ENCODE data around the gene ASB2.

The ASB2 gene

GRCh38 chr14:93951635-93952540, 24.5 kb downstream of the ASB2 start:
- H4K20me1 ChIP-seq (ENCODE audit: insufficient read depth, low read length) = no peaks in the 10 kb centered on the region
- TF ChIP-seq, protein P1, sequence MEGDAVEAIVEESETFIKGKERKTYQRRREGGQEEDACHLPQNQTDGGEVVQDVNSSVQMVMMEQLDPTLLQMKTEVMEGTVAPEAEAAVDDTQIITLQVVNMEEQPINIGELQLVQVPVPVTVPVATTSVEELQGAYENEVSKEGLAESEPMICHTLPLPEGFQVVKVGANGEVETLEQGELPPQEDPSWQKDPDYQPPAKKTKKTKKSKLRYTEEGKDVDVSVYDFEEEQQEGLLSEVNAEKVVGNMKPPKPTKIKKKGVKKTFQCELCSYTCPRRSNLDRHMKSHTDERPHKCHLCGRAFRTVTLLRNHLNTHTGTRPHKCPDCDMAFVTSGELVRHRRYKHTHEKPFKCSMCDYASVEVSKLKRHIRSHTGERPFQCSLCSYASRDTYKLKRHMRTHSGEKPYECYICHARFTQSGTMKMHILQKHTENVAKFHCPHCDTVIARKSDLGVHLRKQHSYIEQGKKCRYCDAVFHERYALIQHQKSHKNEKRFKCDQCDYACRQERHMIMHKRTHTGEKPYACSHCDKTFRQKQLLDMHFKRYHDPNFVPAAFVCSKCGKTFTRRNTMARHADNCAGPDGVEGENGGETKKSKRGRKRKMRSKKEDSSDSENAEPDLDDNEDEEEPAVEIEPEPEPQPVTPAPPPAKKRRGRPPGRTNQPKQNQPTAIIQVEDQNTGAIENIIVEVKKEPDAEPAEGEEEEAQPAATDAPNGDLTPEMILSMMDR (IDR thresholded peaks at IDR 0.05; ENCODE audit: low read depth, low read length) = no peak
- TF ChIP-seq EZH2phosphoT487 (IDR thresholded peaks at IDR 0.05; ENCODE audit: low read depth) = no peak
- H3K27me3 ChIP-seq (ENCODE audit: low read depth, low read length) = peaks cover under 1% of the 10 kb centered on the region; the same call in 1 of the 2 replicates
- no peaks in the 10 kb centered on the region for H3K9me3 ChIP-seq (ENCODE audit: insufficient read depth, low read length)
- H2AFZ ChIP-seq (ENCODE audit: low read depth, low read length) = no peak overlapping the region
- H3K4me3 ChIP-seq (ENCODE audit: low read length) = no peak overlapping the region
- no peaks in the 10 kb centered on the region for H3K79me2 ChIP-seq (ENCODE audit: low read length)
- H3K9ac ChIP-seq (ENCODE audit: low read length) = no peak overlapping the region
- no peak overlapping the region for H3K27ac ChIP-seq (ENCODE audit: low read length)
- no peaks in the 10 kb centered on the region for H3K36me3 ChIP-seq (replicated peaks; ENCODE audit: low read depth, low read length)
- H3K4me1 ChIP-seq (ENCODE audit: low read length) = peaks cover 55% of the 10 kb centered on the region
- H3K4me2 ChIP-seq (ENCODE audit: low read length) = no peak overlapping the region

- peaks cover 53% of the 10 kb centered on the region for H3K4me1 ChIP-seq (ENCODE audit: low read length)
- peaks cover 8% of the 10 kb centered on the region; the same call in 1 of the 2 replicates for H3K27me3 ChIP-seq (ENCODE audit: low read depth, low read length)
- no peaks in the 10 kb centered on the region for H3K36me3 ChIP-seq (replicated peaks; ENCODE audit: low read depth, low read length)
- TF ChIP-seq, protein P1 (IDR thresholded peaks at IDR 0.05; ENCODE audit: low read depth, low read length) = no peak
- no peak for TF ChIP-seq EZH2phosphoT487 (IDR thresholded peaks at IDR 0.05; ENCODE audit: low read depth)
- no peaks in the 10 kb centered on the region for H4K20me1 ChIP-seq (ENCODE audit: insufficient read depth, low read length)
- no peak overlapping the region for H3K4me3 ChIP-seq (ENCODE audit: low read length)
- H3K9ac ChIP-seq (ENCODE audit: low read length) = no peak overlapping the region
- no peak overlapping the region for H3K4me2 ChIP-seq (ENCODE audit: low read length)
- H3K79me2 ChIP-seq (ENCODE audit: low read length) = no peaks in the 10 kb centered on the region
- no peak overlapping the region for H2AFZ ChIP-seq (ENCODE audit: low read depth, low read length)
- no peaks in the 10 kb centered on the region for H3K9me3 ChIP-seq (ENCODE audit: insufficient read depth, low read length)
- no peak overlapping the region for H3K27ac ChIP-seq (ENCODE audit: low read length)
Observed at GRCh38 chr14:93950948-93951634, 25.3 kb downstream of the ASB2 start.

GRCh38 chr14:93949511-93950075, 26.8 kb downstream of the ASB2 start:
- Histone ChIP-seq H3K4me2 (ENCODE audit: low read length) (no peak overlapping the region), H3K4me3 (ENCODE audit: low read length) (no peak overlapping the region), H3K79me2 (ENCODE audit: low read length) (no peaks in the 10 kb centered on the region), H4K20me1 (ENCODE audit: insufficient read depth, low read length) (no peaks in the 10 kb centered on the region), H3K9ac (ENCODE audit: low read length) (no peak overlapping the region), H2AFZ (ENCODE audit: low read depth, low read length) (no peak overlapping the region), H3K4me1 (ENCODE audit: low read length) (peaks cover 40% of the 10 kb centered on the region), H3K9me3 (ENCODE audit: insufficient read depth, low read length) (no peaks in the 10 kb centered on the region), H3K36me3 (replicated peaks; ENCODE audit: low read depth, low read length) (no peaks in the 10 kb centered on the region), H3K27ac (ENCODE audit: low read length) (no peak overlapping the region), H3K27me3 (ENCODE audit: low read depth, low read length) (peaks cover 17% of the 10 kb centered on the region)
- TF ChIP-seq EZH2phosphoT487 (IDR thresholded peaks at IDR 0.05; ENCODE audit: low read depth) = no peak
- TF ChIP-seq, protein P1 (IDR thresholded peaks at IDR 0.05; ENCODE audit: low read depth, low read length) = no peak

GRCh38 chr14:93947282-93947681, 29.1 kb downstream of the ASB2 start:
- H3K4me1 ChIP-seq (ENCODE audit: low read length) = peaks cover 22% of the 10 kb centered on the region
- H3K27me3 ChIP-seq (ENCODE audit: low read depth, low read length) = peaks cover 17% of the 10 kb centered on the region
- H3K9ac ChIP-seq (ENCODE audit: low read length) = no peak overlapping the region
- H3K79me2 ChIP-seq (ENCODE audit: low read length) = no peaks in the 10 kb centered on the region
- TF ChIP-seq EZH2phosphoT487 (IDR thresholded peaks at IDR 0.05; ENCODE audit: low read depth) = no peak
- TF ChIP-seq, protein P1 (IDR thresholded peaks at IDR 0.05; ENCODE audit: low read depth, low read length) = no peak
- no peak overlapping the region for H3K27ac ChIP-seq (ENCODE audit: low read length)
- no peaks in the 10 kb centered on the region for H3K36me3 ChIP-seq (replicated peaks; ENCODE audit: low read depth, low read length)
- H4K20me1 ChIP-seq (ENCODE audit: insufficient read depth, low read length) = no peaks in the 10 kb centered on the region
- no peaks in the 10 kb centered on the region for H3K9me3 ChIP-seq (ENCODE audit: insufficient read depth, low read length)
- no peak overlapping the region for H2AFZ ChIP-seq (ENCODE audit: low read depth, low read length)
- H3K4me3 ChIP-seq (ENCODE audit: low read length) = no peak overlapping the region
- H3K4me2 ChIP-seq (ENCODE audit: low read length) = no peak overlapping the region
